Parathyroid adenoma (tissue), 2 donors: ENCODE results near the gene AUTS2.

Experiments
- H2AFZ ChIP-seq: fragments of 300-600 bp; sonication (generic); one replicate; pipeline ENCODE4 v1.7.0; 2017; ENCODE audit warnings: antibody characterized with exemption, mild to moderate bottlenecking
- H3K27ac ChIP-seq: fragments of 300-600 bp; sonication (generic); one replicate; pipeline ENCODE4 v1.7.0; 2017
- H3K27me3 ChIP-seq: fragments of 300-600 bp; sonication (generic); one replicate; pipeline ENCODE4 v1.7.0; 2017; ENCODE audit warnings: low read length; ENCODE audit not compliant: control insufficient read depth, insufficient read depth
- H3K36me3 ChIP-seq: fragments of 300-600 bp; sonication (generic); one replicate; pipeline ENCODE4 v1.7.0; 2017; ENCODE audit warnings: low read length; ENCODE audit not compliant: control insufficient read depth, insufficient read depth
- H3K4me1 ChIP-seq: fragments of 300-600 bp; sonication (generic); one replicate; pipeline ENCODE4 v1.7.0; 2017; ENCODE audit warnings: control low read depth
- H3K4me2 ChIP-seq: fragments of 300-600 bp; sonication (generic); one replicate; pipeline ENCODE4 v1.7.0; 2017; ENCODE audit warnings: low read length
- H3K4me3 ChIP-seq: fragments of 300-600 bp; sonication (generic); one replicate; pipeline ENCODE4 v1.7.0; 2017; ENCODE audit warnings: low read depth, low read length
- H3K79me2 ChIP-seq: fragments of 300-600 bp; sonication (generic); one replicate; pipeline ENCODE4 v1.7.0; 2017; ENCODE audit warnings: control low read depth
- H3K9ac ChIP-seq: fragments of 300-600 bp; sonication (generic); one replicate; pipeline ENCODE4 v1.7.0; 2017; ENCODE audit warnings: mild to moderate bottlenecking
- H3K9me3 ChIP-seq: fragments of 300-600 bp; sonication (generic); one replicate; pipeline ENCODE4 v1.7.0; 2017; ENCODE audit warnings: low read length; ENCODE audit not compliant: control insufficient read depth
- TF ChIP-seq, protein P1 (sequence below): fragments of 300-600 bp; sonication (generic); IDR thresholded peaks from one replicate; pipeline ENCODE4 v1.7.0; 2017; ENCODE audit warnings: antibody characterized with exemption, mild to moderate bottlenecking
- donor health status: primary hyperparathyroidism.

The AUTS2 gene

DNA sequence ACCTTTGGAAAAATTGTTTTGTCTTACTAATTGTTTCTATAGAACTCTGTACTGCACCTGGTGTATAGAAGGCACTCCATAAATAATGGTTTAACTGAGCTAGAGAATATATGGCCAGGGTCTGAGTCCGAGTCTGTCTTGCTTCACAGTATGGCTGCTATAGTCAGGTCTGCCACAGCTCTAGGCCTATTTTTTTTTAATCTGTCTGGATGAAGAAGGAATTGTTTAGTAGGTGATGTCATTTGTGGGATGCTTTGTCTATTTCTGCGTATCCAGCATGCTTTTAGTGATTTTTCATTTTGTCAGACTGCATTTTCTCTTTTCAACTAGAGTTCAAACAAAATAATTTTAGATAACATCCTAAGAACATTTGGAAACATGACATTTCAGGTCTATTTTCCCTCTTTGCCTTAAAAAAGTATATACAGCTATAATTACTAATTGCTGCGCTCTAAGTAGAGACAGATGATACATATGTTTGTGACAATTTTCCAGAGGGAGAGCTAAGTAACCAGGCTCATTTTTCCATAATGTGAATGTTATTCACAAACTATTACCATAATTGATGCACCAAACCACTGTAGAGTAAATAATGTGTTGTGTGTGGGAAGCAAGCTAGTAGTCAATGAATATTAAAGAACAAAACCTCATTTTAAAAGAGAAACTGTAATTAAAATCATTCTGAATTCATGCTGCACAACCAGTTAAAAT, 361.7 kb downstream of the AUTS2 start:
- Histone ChIP-seq H3K4me1 (peaks cover 18% of the 10 kb centered on the region), H3K4me2 (no peak overlapping the region), H3K9me3 (no peaks in the 10 kb centered on the region), H3K9ac (no peak overlapping the region), H3K27ac (no peak overlapping the region), H2AFZ (no peak overlapping the region), H3K79me2 (no peaks in the 10 kb centered on the region), H3K27me3 (no peaks in the 10 kb centered on the region), H3K36me3 (no peaks in the 10 kb centered on the region), H3K4me3 (no peak overlapping the region)
- TF ChIP-seq, protein P1, sequence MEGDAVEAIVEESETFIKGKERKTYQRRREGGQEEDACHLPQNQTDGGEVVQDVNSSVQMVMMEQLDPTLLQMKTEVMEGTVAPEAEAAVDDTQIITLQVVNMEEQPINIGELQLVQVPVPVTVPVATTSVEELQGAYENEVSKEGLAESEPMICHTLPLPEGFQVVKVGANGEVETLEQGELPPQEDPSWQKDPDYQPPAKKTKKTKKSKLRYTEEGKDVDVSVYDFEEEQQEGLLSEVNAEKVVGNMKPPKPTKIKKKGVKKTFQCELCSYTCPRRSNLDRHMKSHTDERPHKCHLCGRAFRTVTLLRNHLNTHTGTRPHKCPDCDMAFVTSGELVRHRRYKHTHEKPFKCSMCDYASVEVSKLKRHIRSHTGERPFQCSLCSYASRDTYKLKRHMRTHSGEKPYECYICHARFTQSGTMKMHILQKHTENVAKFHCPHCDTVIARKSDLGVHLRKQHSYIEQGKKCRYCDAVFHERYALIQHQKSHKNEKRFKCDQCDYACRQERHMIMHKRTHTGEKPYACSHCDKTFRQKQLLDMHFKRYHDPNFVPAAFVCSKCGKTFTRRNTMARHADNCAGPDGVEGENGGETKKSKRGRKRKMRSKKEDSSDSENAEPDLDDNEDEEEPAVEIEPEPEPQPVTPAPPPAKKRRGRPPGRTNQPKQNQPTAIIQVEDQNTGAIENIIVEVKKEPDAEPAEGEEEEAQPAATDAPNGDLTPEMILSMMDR: no peak

DNA sequence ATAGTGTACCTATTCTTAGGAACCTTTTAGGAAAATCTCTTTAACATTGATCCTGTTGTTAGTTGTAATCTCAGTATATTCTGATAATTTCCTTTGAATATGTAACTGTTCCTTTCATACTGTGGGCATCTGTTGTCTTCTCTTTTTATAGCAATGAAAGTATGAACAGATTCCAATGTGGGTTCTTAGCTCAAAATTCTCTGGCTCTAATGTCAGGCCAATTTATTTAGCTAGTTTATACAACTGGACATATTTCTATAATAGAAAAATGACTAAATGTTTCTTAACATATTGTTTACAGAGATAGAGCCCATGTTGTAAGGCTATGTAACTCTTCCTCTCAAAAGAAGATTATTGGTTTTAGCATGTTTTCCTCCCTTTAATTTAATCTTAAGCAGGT, 363.2 kb downstream of the AUTS2 start:
- H3K4me2 ChIP-seq: no peak overlapping the region
- no peak overlapping the region for H2AFZ ChIP-seq
- H3K79me2 ChIP-seq: no peaks in the 10 kb centered on the region
- peaks cover 18% of the 10 kb centered on the region for H3K4me1 ChIP-seq
- H3K27me3 ChIP-seq: no peaks in the 10 kb centered on the region
- H3K27ac ChIP-seq: no peak overlapping the region
- H3K9me3 ChIP-seq: no peaks in the 10 kb centered on the region
- no peak overlapping the region for H3K9ac ChIP-seq
- no peak overlapping the region for H3K4me3 ChIP-seq
- H3K36me3 ChIP-seq: no peaks in the 10 kb centered on the region
- TF ChIP-seq, protein P1: no peak

DNA sequence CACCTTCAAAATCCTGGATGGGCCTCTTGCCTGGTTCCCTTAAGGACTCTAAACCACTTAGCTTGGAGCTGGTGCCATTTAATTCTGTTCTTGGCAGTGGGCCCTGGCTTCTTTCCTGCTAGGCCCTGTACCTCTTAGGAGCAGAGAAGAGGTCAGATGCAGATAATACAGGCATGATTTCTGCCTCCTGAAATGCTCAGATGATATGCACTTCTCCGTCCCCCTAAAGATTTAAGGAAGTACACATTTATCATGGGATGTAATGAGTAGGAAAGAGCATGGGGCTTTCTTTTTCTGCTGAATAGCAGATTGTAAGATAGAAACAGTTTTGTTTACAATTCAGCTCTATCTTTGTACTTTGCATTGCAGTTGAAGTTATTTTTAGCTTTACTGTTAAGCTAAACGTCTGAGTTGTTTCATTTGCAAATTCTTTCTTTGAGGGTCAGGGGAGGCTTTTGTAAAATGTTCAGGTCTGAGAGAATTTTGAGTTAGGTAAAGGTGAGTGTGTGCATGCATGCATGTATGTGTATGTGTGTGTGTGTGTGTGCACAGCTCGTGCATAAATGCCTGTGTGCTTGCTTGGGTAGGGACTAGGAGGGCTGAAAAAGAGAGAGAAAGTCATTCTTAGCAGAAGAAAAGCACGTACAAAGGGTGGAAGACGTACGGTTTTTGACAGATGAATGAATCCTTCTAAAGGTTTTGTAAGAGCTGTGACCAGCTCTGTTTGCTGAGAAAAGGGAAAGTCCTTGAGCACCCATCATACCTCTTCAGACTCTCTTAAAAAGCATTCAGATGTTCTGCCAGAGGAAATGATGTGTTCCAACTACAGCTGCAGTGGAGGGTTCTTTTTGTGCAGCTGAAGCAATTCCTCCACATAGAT, 364.2 kb downstream of the AUTS2 start:
- H3K9ac ChIP-seq: no peak overlapping the region
- peak overlapping the region; percentile 43 for H3K4me2 ChIP-seq
- peaks cover 22% of the 10 kb centered on the region for H3K4me1 ChIP-seq
- H3K27ac ChIP-seq: peak overlapping the region; percentile 12
- no peaks in the 10 kb centered on the region for H3K79me2 ChIP-seq
- no peaks in the 10 kb centered on the region for H3K36me3 ChIP-seq
- no peaks in the 10 kb centered on the region for H3K27me3 ChIP-seq
- H3K9me3 ChIP-seq: no peaks in the 10 kb centered on the region
- TF ChIP-seq, protein P1: no peak
- peak overlapping the region; percentile 24 for H3K4me3 ChIP-seq
- H2AFZ ChIP-seq: no peak overlapping the region

DNA sequence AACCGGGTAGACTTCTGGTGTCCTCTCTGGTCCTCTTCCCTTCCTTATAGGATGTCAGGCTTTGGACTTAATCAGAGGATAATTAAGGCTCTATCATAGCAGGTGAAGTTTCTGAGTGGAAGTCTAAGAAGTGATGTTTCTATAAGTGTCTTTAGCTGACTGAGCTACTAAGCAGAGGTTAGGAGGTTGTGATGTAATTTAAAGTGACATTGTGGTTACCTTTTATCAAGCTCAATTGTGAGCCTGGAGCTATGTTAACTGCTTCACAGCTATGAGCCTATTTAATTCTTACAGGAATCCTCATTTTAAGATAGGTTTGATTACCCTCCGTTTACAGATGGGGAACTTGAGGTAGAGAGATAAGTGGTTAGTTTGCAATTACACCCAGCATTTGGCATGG, 365.1 kb downstream of the AUTS2 start:
- Histone ChIP-seq H3K9ac (no peak overlapping the region), H3K4me1 (peaks cover 26% of the 10 kb centered on the region), H3K27me3 (no peaks in the 10 kb centered on the region), H3K27ac (no peak overlapping the region), H3K79me2 (no peaks in the 10 kb centered on the region), H3K4me3 (no peak overlapping the region), H3K36me3 (no peaks in the 10 kb centered on the region), H3K9me3 (no peaks in the 10 kb centered on the region), H2AFZ (no peak overlapping the region), H3K4me2 (no peak overlapping the region)
- TF ChIP-seq, protein P1: no peak
